CD4-positive, alpha-beta T cell treated with Interleukin-6 for 4 hours (primary cell): ENCODE measurements around the gene HOATZ.

Experiments
- DNase-seq: peaks from one replicate; pipeline ENCODE4 v3.0.0-alpha.2; 2020; ENCODE audit warnings: mixed read lengths

HOATZ gene

GRCh38 chr11:111585371-111585770 is 70.8 kb downstream of the HOATZ start:
- no peak for DNase-seq

GRCh38 chr11:111586388-111586831 is 71.8 kb downstream of the HOATZ start:
- DNase-seq, result peak; percentile 67
